H1 (cell line): ENCODE results near the gene C1QTNF4. TPM values are rescaled to one million over a fixed set of nuclear protein-coding genes. Genes with fewer than 3 reads are reported as not detected.

Experiments
- BACH1 ChIP-seq: IDR thresholded peaks from 2 replicates; pipeline ENCODE4 v1.6.1; 2012; ENCODE audit warnings: low read length, improper control_type of control experiment
- BCL11A ChIP-seq, 2 experiments: IDR thresholded peaks; one replicate each; pipeline ENCODE4 v1.6.1; 2011; ENCODE audit warnings: low read depth in 2 of 2, low read length in 2 of 2, mild to moderate bottlenecking in 2 of 2
- CTBP2 ChIP-seq: IDR thresholded peaks from 2 replicates; pipeline ENCODE4 v1.7.0; 2011; ENCODE audit warnings: borderline replicate concordance, mild to moderate bottlenecking, moderate library complexity, mixed read lengths, low read length; ENCODE audit not compliant: insufficient read depth, insufficient read length
- EGR1 ChIP-seq: IDR thresholded peaks from 2 replicates; pipeline ENCODE4 v1.6.1; 2011; ENCODE audit warnings: low read depth, low read length, borderline replicate concordance
- POLR2AphosphoS5 ChIP-seq: IDR thresholded peaks from 2 replicates; pipeline ENCODE4 v1.6.1; 2011; ENCODE audit warnings: low read depth, low read length
- POU5F1 ChIP-seq: IDR thresholded peaks from 2 replicates; pipeline ENCODE4 v1.6.1; 2011; ENCODE audit warnings: low read depth, mild to moderate bottlenecking, low read length, moderate library complexity
- SIRT6 ChIP-seq: IDR thresholded peaks from one replicate; pipeline ENCODE4 v1.7.1; 2012; ENCODE audit warnings: low read length, inconsistent platforms
- SIX5 ChIP-seq: IDR thresholded peaks from 2 replicates; pipeline ENCODE4 v1.6.1; 2011; ENCODE audit warnings: mild to moderate bottlenecking, low read depth, low read length
- SP4 ChIP-seq: IDR thresholded peaks from 2 replicates; pipeline ENCODE4 v1.6.1; 2012; ENCODE audit warnings: low read length, inconsistent platforms
- SRF ChIP-seq: IDR thresholded peaks from 2 replicates; pipeline ENCODE4 v1.6.1; 2011; ENCODE audit warnings: mild to moderate bottlenecking, low read depth, low read length, moderate library complexity
- polyA plus RNA-seq, 7 experiments: library from polyadenylated mRNA; depleted of rRNA in 3 of 7; stranded (reverse) in 5 of 7; unstranded in 2 of 7; fragments of >200 nt in 5 of 7; fragments of 200-250 nt in 2 of 7; gene quantifications; 1 replicate in 5 of 7; 2 replicates in 1 of 7; 4 replicates in 1 of 7; pipeline versions ENCODE4 v1.2.1 to v1.2.3, GENCODE V29; 2011 to 2013; ENCODE audit warnings: missing spikeins in 2 of 7, mixed read lengths in 2 of 7
- total RNA-seq: library from RNA; stranded (reverse); fragmentation: NEBNext Ultra II Directional; extraction: Animal tissue kit (Norgen Biotek cat#: 25700); gene quantifications from 2 replicates; pipeline ENCODE4 v1.2.1, GENCODE V29; 2021
- TF ChIP-seq, protein P1 (sequence below): fragments of 300-600 bp; sonication (generic); IDR thresholded peaks from 2 replicates; pipeline ENCODE4 v1.7.1; 2012; ENCODE audit warnings: low read length, moderate library complexity, mild to moderate bottlenecking, inconsistent platforms; ENCODE audit not compliant: insufficient replicate concordance

C1QTNF4 gene
- total and polyA plus RNA-seq, 2 of the 8 experiments (the other 6 are each of a cell fraction or from before 2014, with no cell fraction given), result 3.9 to 6.0 TPM

DNA sequence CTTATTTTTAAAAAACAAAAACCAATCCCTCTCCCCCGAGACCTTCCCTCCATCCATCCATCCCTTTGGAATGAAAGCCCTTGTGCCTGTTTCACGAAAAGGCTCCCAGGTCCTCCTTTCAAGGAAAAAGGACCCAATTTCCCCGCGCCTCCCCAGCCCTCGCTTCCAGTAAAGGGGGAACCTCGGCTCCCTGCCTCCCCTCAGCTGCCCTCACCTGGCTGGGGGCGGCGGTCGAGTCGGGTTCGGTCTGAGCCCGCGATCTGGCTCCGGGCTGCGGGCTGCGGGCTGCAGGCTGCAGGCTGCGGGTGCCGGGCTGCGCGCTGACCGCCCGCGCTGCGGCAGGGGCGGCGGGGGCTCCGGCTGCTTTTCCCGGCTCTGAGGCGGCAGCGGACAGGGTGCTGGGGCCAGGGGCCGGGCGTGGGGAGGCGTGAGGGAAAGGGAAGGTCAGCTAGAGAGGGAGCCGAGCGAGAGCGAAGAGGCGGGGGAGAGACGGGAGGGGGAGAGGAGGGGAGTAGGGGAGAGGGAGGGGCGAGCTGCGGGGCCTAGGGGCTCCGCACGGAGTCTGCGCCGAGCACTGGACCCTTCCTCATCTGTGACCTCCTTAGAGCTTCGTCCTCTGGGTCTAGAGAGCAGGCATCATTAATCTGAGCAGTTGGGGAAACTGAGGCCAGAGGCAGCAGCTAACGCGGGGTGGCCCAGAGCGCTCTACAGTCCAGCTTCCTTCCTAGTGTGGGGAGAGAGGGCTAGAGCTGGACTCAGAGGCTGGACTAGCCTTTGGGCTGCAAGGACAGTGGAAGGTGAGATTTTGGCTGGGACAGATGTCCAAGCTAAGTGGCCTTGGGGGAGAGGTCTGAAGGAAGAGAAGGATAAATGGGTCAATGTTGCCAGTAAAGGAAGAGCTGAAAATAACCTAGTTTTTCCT lies at the start of gene C1QTNF4 (continued):
- TF ChIP-seq, protein P1, sequence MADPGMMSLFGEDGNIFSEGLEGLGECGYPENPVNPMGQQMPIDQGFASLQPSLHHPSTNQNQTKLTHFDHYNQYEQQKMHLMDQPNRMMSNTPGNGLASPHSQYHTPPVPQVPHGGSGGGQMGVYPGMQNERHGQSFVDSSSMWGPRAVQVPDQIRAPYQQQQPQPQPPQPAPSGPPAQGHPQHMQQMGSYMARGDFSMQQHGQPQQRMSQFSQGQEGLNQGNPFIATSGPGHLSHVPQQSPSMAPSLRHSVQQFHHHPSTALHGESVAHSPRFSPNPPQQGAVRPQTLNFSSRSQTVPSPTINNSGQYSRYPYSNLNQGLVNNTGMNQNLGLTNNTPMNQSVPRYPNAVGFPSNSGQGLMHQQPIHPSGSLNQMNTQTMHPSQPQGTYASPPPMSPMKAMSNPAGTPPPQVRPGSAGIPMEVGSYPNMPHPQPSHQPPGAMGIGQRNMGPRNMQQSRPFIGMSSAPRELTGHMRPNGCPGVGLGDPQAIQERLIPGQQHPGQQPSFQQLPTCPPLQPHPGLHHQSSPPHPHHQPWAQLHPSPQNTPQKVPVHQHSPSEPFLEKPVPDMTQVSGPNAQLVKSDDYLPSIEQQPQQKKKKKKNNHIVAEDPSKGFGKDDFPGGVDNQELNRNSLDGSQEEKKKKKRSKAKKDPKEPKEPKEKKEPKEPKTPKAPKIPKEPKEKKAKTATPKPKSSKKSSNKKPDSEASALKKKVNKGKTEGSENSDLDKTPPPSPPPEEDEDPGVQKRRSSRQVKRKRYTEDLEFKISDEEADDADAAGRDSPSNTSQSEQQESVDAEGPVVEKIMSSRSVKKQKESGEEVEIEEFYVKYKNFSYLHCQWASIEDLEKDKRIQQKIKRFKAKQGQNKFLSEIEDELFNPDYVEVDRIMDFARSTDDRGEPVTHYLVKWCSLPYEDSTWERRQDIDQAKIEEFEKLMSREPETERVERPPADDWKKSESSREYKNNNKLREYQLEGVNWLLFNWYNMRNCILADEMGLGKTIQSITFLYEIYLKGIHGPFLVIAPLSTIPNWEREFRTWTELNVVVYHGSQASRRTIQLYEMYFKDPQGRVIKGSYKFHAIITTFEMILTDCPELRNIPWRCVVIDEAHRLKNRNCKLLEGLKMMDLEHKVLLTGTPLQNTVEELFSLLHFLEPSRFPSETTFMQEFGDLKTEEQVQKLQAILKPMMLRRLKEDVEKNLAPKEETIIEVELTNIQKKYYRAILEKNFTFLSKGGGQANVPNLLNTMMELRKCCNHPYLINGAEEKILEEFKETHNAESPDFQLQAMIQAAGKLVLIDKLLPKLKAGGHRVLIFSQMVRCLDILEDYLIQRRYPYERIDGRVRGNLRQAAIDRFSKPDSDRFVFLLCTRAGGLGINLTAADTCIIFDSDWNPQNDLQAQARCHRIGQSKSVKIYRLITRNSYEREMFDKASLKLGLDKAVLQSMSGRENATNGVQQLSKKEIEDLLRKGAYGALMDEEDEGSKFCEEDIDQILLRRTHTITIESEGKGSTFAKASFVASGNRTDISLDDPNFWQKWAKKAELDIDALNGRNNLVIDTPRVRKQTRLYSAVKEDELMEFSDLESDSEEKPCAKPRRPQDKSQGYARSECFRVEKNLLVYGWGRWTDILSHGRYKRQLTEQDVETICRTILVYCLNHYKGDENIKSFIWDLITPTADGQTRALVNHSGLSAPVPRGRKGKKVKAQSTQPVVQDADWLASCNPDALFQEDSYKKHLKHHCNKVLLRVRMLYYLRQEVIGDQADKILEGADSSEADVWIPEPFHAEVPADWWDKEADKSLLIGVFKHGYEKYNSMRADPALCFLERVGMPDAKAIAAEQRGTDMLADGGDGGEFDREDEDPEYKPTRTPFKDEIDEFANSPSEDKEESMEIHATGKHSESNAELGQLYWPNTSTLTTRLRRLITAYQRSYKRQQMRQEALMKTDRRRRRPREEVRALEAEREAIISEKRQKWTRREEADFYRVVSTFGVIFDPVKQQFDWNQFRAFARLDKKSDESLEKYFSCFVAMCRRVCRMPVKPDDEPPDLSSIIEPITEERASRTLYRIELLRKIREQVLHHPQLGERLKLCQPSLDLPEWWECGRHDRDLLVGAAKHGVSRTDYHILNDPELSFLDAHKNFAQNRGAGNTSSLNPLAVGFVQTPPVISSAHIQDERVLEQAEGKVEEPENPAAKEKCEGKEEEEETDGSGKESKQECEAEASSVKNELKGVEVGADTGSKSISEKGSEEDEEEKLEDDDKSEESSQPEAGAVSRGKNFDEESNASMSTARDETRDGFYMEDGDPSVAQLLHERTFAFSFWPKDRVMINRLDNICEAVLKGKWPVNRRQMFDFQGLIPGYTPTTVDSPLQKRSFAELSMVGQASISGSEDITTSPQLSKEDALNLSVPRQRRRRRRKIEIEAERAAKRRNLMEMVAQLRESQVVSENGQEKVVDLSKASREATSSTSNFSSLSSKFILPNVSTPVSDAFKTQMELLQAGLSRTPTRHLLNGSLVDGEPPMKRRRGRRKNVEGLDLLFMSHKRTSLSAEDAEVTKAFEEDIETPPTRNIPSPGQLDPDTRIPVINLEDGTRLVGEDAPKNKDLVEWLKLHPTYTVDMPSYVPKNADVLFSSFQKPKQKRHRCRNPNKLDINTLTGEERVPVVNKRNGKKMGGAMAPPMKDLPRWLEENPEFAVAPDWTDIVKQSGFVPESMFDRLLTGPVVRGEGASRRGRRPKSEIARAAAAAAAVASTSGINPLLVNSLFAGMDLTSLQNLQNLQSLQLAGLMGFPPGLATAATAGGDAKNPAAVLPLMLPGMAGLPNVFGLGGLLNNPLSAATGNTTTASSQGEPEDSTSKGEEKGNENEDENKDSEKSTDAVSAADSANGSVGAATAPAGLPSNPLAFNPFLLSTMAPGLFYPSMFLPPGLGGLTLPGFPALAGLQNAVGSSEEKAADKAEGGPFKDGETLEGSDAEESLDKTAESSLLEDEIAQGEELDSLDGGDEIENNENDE, result no peak
- no peak for TF ChIP-seq SIX5
- TF ChIP-seq POLR2AphosphoS5, result no peak
- no peak for TF ChIP-seq BACH1
- no peak for TF ChIP-seq SIRT6
- TF ChIP-seq POU5F1, result no peak
- TF ChIP-seq SP4, result no peak
- TF ChIP-seq BCL11A (IDR thresholded peaks at IDR 0.05; ENCODE audit: low read depth in 2 of 2, low read length in 2 of 2), result no peak
- no peak for TF ChIP-seq SRF
- no peak for TF ChIP-seq EGR1
- TF ChIP-seq CTBP2, result no peak
